ENCODE results near the gene TNFAIP8L1. TPM values are rescaled to one million over a fixed set of nuclear protein-coding genes. Genes with fewer than 3 reads are reported as not detected.
"Not testable (repeated sequence)": the region's sequence is repeated elsewhere in the genome, so short reads cannot be mapped to it uniquely, and the experiment has no call there.

TNFAIP8L1 gene
- total RNA-seq, 2 donors from 2014 or later: 18.0 to 23.6 TPM

DNA sequence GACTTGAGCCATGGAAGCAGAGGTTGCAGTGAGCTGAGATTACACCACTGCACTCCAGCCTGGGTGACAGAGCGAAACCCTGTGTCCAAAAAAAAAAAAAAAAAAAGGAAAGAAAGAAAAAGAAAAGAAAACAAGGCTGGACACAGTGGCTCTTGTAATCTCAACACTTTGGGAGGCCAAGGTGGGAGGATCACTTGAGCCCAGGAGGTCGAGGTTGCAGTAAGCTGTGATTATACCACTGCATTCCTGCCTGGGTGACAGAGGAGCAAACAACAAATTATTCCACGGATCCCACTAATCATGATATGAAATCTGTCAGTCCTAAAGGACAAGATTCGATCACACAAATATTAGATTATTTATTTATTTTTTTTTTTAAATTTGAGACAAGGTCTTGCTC is 33.9 kb downstream of the TNFAIP8L1 start:
- H3K4me1 Mint-ChIP-seq: no peaks in the 10 kb centered on the region
- H3K27me3 Mint-ChIP-seq: no peaks in the 10 kb centered on the region
- no peak for ATAC-seq (replicated peaks)
- no peak overlapping the region for H3K27ac Mint-ChIP-seq
- H3K9me3 Mint-ChIP-seq: no peaks in the 10 kb centered on the region
- peaks cover 29% of the 10 kb centered on the region for H3K36me3 Mint-ChIP-seq (ENCODE audit: low read depth)
- no peak overlapping the region for H3K4me3 Mint-ChIP-seq

DNA sequence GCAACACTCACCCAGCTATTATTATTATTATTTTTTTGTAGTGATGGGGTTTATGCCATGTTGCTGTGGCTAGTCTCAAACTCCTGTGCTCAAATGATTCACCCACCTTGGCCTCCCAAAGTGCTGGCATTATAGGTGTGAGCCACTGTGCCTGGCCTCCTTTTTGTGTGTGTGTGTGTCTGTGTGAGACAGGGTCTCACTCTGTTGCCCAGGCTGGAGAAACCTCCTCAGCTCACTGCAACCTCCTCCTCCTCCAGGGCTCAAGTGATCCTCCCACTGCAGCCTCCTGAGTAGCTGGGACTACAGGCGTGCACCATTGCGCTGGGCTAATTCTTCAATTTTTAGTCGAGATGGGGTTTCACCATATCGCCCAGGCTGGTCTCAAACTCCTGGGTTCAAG is 34.4 kb downstream of the TNFAIP8L1 start:
- H3K9me3 Mint-ChIP-seq: no peaks in the 10 kb centered on the region
- no peak overlapping the region for H3K27ac Mint-ChIP-seq
- ATAC-seq (replicated peaks): no peak
- H3K4me3 Mint-ChIP-seq: no peak overlapping the region
- no peaks in the 10 kb centered on the region for H3K4me1 Mint-ChIP-seq
- peaks cover 27% of the 10 kb centered on the region for H3K36me3 Mint-ChIP-seq (ENCODE audit: low read depth)
- no peaks in the 10 kb centered on the region for H3K27me3 Mint-ChIP-seq

DNA sequence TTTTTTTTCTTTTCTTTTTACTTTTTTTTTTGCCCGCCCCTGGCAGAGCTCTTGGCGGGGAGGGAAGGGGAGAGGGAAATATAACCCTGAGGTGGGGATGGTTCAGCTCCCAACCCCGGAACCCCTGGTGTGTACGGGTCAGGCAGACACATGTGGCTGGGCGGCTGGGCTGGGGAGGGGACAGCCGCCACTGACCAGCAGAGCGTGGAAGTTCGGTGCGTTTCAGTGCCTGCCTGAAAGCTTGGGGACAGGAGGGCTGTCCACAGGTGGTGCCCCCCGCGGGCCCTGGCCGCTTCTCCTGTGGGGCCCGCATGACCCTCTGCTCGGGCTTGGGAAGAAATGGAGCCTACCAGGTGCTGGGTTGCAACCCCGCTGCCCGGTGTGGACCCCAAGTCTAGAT is 36.0 kb downstream of the TNFAIP8L1 start:
- H3K36me3 Mint-ChIP-seq (ENCODE audit: low read depth): peaks cover 21% of the 10 kb centered on the region
- ATAC-seq (replicated peaks): no peak
- no peaks in the 10 kb centered on the region for H3K9me3 Mint-ChIP-seq
- H3K27ac Mint-ChIP-seq: no peak overlapping the region
- H3K4me1 Mint-ChIP-seq: no peaks in the 10 kb centered on the region
- H3K27me3 Mint-ChIP-seq: no peaks in the 10 kb centered on the region
- H3K4me3 Mint-ChIP-seq: no peak overlapping the region

- H3K4me3 Mint-ChIP-seq: no peak overlapping the region
- ATAC-seq (replicated peaks): peak; percentile 35
- H3K36me3 Mint-ChIP-seq (ENCODE audit: low read depth): peaks cover 21% of the 10 kb centered on the region
- peak overlapping the region; percentile 57 for H3K27ac Mint-ChIP-seq
- no peaks in the 10 kb centered on the region for H3K27me3 Mint-ChIP-seq
- H3K9me3 Mint-ChIP-seq: no peaks in the 10 kb centered on the region
- no peaks in the 10 kb centered on the region for H3K4me1 Mint-ChIP-seq
Observed at GRCh38 chr19:4676955-4677731, 37.8 kb downstream of the TNFAIP8L1 start.

DNA sequence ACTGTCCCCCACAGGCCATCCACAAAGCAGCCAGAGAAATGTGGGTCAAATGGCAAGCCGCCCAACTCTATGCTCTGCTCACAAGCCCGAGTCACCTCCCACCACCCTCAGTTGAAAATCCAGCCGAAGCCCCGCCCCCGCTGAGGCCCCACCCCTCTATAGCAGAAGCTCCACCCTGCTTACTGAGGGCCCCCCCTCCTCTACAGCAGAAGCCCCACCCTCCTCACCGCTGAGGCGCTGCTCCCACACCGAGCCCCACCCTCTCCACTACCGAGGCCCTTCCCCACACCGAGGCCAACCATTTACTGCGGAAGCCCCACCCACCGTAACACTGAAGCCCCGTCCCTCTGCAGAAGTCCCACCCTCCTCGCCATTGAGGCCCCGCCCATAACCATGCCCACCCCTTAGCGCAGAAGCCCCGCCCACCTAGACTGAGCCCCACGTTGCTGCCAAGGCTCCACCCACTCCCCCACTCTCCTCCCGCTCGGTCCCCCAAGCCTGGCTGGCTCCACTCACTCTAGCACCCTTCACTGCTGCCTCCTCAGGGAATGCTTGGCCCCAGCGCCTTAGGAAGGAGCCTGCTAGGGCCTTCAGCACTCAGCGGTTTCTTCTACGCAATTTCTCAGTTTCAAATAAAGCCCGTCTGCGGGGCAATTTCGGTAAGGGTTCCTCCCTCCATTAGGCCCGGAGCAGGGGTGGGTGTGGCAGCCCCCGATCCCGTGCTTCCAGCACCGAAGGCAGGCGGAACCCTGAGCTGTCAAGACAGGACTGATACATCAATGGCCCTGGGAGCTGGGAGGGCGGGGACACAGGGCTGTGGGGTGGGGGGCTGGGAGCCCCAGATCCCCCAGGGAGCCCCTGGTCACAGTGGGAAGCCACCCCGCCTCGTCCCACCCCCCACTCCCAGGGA is 39.8 kb downstream of the TNFAIP8L1 start:
- H3K4me3 Mint-ChIP-seq: no peak overlapping the region
- no peaks in the 10 kb centered on the region for H3K9me3 Mint-ChIP-seq
- no peak overlapping the region for H3K27ac Mint-ChIP-seq
- peaks cover 28% of the 10 kb centered on the region for H3K36me3 Mint-ChIP-seq (ENCODE audit: low read depth)
- H3K4me1 Mint-ChIP-seq: no peaks in the 10 kb centered on the region
- ATAC-seq (replicated peaks): no peak
- H3K27me3 Mint-ChIP-seq: no peaks in the 10 kb centered on the region

- H3K9me3 Mint-ChIP-seq; H3K27me3 Mint-ChIP-seq; H3K4me3 Mint-ChIP-seq; H3K27ac Mint-ChIP-seq; ATAC-seq (replicated peaks); H3K4me1 Mint-ChIP-seq: not testable (repeated sequence)
- peaks cover 33% of the 10 kb centered on the region for H3K36me3 Mint-ChIP-seq (ENCODE audit: low read depth)
Observed at GRCh38 chr19:4680021-4680420, 40.7 kb downstream of the TNFAIP8L1 start.

- Mint-ChIP-seq H3K27me3 (no peaks in the 10 kb centered on the region), H3K27ac (no peak overlapping the region), H3K4me1 (no peaks in the 10 kb centered on the region), H3K4me3 (no peak overlapping the region), H3K36me3 (ENCODE audit: low read depth) (peaks cover 40% of the 10 kb centered on the region), H3K9me3 (no peaks in the 10 kb centered on the region)
- ATAC-seq (replicated peaks): no peak
Observed at GRCh38 chr19:4682417-4683200, 43.3 kb downstream of the TNFAIP8L1 start.

- H3K27ac Mint-ChIP-seq: no peak overlapping the region
- no peak overlapping the region for H3K4me3 Mint-ChIP-seq
- no peaks in the 10 kb centered on the region for H3K27me3 Mint-ChIP-seq
- ATAC-seq (replicated peaks): no peak
- no peaks in the 10 kb centered on the region for H3K4me1 Mint-ChIP-seq
- H3K9me3 Mint-ChIP-seq: no peaks in the 10 kb centered on the region
- H3K36me3 Mint-ChIP-seq (ENCODE audit: low read depth): peaks cover 29% of the 10 kb centered on the region
Observed at GRCh38 chr19:4684312-4685095, 45.2 kb downstream of the TNFAIP8L1 start.

GRCh38 chr19:4686700-4687099 is 47.4 kb downstream of the TNFAIP8L1 start:
- Mint-ChIP-seq H3K36me3 (ENCODE audit: low read depth) (peaks cover 47% of the 10 kb centered on the region), H3K27ac (no peak overlapping the region), H3K4me3 (no peak overlapping the region), H3K27me3 (no peaks in the 10 kb centered on the region), H3K4me1 (no peaks in the 10 kb centered on the region), H3K9me3 (no peaks in the 10 kb centered on the region)
- no peak for ATAC-seq (replicated peaks)

GRCh38 chr19:4687396-4687795 is 48.1 kb downstream of the TNFAIP8L1 start:
- Mint-ChIP-seq H3K36me3 (ENCODE audit: low read depth) (peaks cover 54% of the 10 kb centered on the region), H3K4me1 (no peaks in the 10 kb centered on the region), H3K4me3 (no peak overlapping the region), H3K27ac (no peak overlapping the region), H3K27me3 (no peaks in the 10 kb centered on the region), H3K9me3 (no peaks in the 10 kb centered on the region)
- no peak for ATAC-seq (replicated peaks)

GRCh38 chr19:4688587-4688986 is 49.3 kb downstream of the TNFAIP8L1 start:
- no peaks in the 10 kb centered on the region for H3K4me1 Mint-ChIP-seq
- no peaks in the 10 kb centered on the region for H3K9me3 Mint-ChIP-seq
- H3K27me3 Mint-ChIP-seq: no peaks in the 10 kb centered on the region
- peaks cover 62% of the 10 kb centered on the region for H3K36me3 Mint-ChIP-seq (ENCODE audit: low read depth)
- no peak for ATAC-seq (replicated peaks)
- no peak overlapping the region for H3K4me3 Mint-ChIP-seq
- no peak overlapping the region for H3K27ac Mint-ChIP-seq

- no peak for ATAC-seq (replicated peaks)
- Mint-ChIP-seq H3K27ac (no peak overlapping the region), H3K9me3 (no peaks in the 10 kb centered on the region), H3K4me3 (no peak overlapping the region), H3K36me3 (ENCODE audit: low read depth) (peaks cover 62% of the 10 kb centered on the region), H3K4me1 (no peaks in the 10 kb centered on the region), H3K27me3 (no peaks in the 10 kb centered on the region)
Observed at GRCh38 chr19:4689403-4689802, 50.1 kb downstream of the TNFAIP8L1 start.

DNA sequence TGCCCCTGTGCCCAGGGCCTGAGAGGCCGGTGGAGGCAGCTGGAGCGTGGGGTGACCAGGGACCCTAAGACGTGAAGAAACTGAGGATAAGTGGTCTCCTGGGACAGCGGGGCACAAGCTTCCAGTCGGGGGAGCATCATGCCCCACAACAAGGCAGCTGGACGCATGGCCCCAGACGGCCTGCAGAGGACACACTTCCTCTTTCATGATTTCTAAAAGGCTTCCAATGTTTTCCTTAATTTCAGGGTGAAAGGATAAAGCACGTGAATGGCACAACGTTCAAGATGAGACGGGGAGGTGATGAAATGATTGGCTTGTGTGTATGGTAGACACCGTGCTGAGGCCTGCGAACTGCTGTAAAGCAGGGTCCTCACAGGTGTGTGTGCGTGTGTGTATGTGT is 51.0 kb downstream of the TNFAIP8L1 start:
- Mint-ChIP-seq H3K4me1 (no peaks in the 10 kb centered on the region), H3K27me3 (no peaks in the 10 kb centered on the region), H3K36me3 (ENCODE audit: low read depth) (peaks cover 66% of the 10 kb centered on the region), H3K27ac (no peak overlapping the region), H3K9me3 (no peaks in the 10 kb centered on the region), H3K4me3 (no peak overlapping the region)
- ATAC-seq (replicated peaks): no peak

DNA sequence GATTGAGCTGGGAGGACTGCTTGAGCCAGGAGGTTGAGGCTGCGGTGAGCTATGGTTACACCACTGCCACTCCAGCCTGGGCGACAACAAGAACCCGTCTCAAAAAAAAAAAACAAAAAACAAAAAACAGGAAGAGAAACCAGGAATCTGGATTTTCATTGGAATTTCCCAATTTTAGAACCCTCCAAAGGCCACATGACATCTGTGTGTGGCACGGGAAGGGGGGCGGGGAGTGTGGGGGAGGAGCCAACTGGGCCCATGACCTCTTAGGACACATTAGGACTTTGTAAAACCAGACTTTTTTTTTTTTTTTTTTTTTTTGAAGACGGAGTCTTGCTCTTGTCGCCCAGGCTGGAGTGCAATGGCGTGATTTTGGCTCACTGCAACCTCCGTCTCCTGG is 52.1 kb downstream of the TNFAIP8L1 start:
- no peak for ATAC-seq (replicated peaks)
- H3K36me3 Mint-ChIP-seq (ENCODE audit: low read depth): peaks cover 67% of the 10 kb centered on the region

More for the DNA sequence above, 52.1 kb downstream of the TNFAIP8L1 start:
- Mint-ChIP-seq H3K4me3 (no peak overlapping the region), H3K4me1 (no peaks in the 10 kb centered on the region), H3K27me3 (no peaks in the 10 kb centered on the region), H3K9me3 (no peaks in the 10 kb centered on the region), H3K27ac (no peak overlapping the region)

Data from activated T-helper 17 cell treated with anti-CD3 and anti-CD28 coated beads, Interleukin-2, amount 50 U/mL, for 72 hours (primary cell).